ENCODE measurements around the gene MYRIP. TPM values are rescaled to one million over a fixed set of nuclear protein-coding genes. Genes with fewer than 3 reads are reported as not detected.
A peak's percentile ranks its signal among the peaks of the same experiment; 100 is the strongest.

The MYRIP gene
- total RNA-seq, 1 experiment from 2014 or later, result not detected

GRCh38 chr3:39806820-39807219, 2.6 kb upstream of the MYRIP start:
- H3K9ac ChIP-seq (ENCODE audit: low read length), result no peak overlapping the region
- H4K20me1 ChIP-seq (ENCODE audit: low read length), result no peaks in the 10 kb centered on the region
- peaks cover 52% of the 10 kb centered on the region for H3K27me3 ChIP-seq (ENCODE audit: low read length)
- intact Hi-C loops (cut with micrococcal nuclease), result no loop called here
- H3K27ac ChIP-seq (ENCODE audit: low read length), result no peak overlapping the region
- ChIA-PET POLR2A (ENCODE audit: unreplicated experiment) (no interaction called here), CTCF (no interaction called here)
- H3K9me3 ChIP-seq (ENCODE audit: low read length), result no peaks in the 10 kb centered on the region
- no peaks in the 10 kb centered on the region for H3K36me3 ChIP-seq (ENCODE audit: low read depth, low read length)
- BruUV-seq (replicated peaks), result no TSS peak
- no peaks in the 10 kb centered on the region for H3F3A ChIP-seq (ENCODE audit: low read length, unreplicated experiment)
- no peak overlapping the region for H2AFZ ChIP-seq (ENCODE audit: low read length)
- H3K79me2 ChIP-seq (ENCODE audit: low read length), result no peaks in the 10 kb centered on the region
- H3K9me2 ChIP-seq (replicated peaks; ENCODE audit: low read length), result no peaks in the 10 kb centered on the region
- ATAC-seq (no peak), DNase-seq (no peak)
- TF ChIP-seq EZH2 (IDR thresholded peaks at IDR 0.05; ENCODE audit: low read length, unreplicated experiment) (no peak), EZH2phosphoT487 (IDR thresholded peaks at IDR 0.05; ENCODE audit: borderline replicate concordance, low read length) (no peak), CTCF (conservative IDR thresholded peaks at IDR 0.05; ENCODE audit: low read depth, low read length) (no peak)
- H3K4me3 ChIP-seq (ENCODE audit: low read length), result no peak overlapping the region
- H3K4me1 ChIP-seq (ENCODE audit: insufficient read depth, low read length), result no peaks in the 10 kb centered on the region
- H3K4me2 ChIP-seq (ENCODE audit: low read length), result no peak overlapping the region

GRCh38 chr3:39808467-39809180, 785 bp upstream of the MYRIP start:
- H3K27me3 ChIP-seq (ENCODE audit: low read length), result peaks cover 54% of the 10 kb centered on the region
- H3K9me3 ChIP-seq (ENCODE audit: low read length), result no peaks in the 10 kb centered on the region
- no peak for DNase-seq
- no TSS peak for BruUV-seq (replicated peaks)
- intact Hi-C loops (cut with micrococcal nuclease), result no loop called here
- H3K36me3 ChIP-seq (ENCODE audit: low read depth, low read length), result no peaks in the 10 kb centered on the region
- no peaks in the 10 kb centered on the region for H3K79me2 ChIP-seq (ENCODE audit: low read length)
- H3K27ac ChIP-seq (ENCODE audit: low read length), result no peak overlapping the region
- ATAC-seq, result peak; percentile 29; the same call in 1 of the 2 replicates
- no peaks in the 10 kb centered on the region for H3F3A ChIP-seq (ENCODE audit: low read length, unreplicated experiment)
- H3K9ac ChIP-seq (ENCODE audit: low read length), result no peak overlapping the region
- H3K9me2 ChIP-seq (replicated peaks; ENCODE audit: low read length), result no peaks in the 10 kb centered on the region
- POLR2A ChIA-PET (ENCODE audit: unreplicated experiment), result no interaction called here
- 0 out of 2 replicates have a peak overlapping the region, but pooled peaks have one; percentile 11 for H3K4me3 ChIP-seq (ENCODE audit: low read length)
- no peak overlapping the region for H2AFZ ChIP-seq (ENCODE audit: low read length)
- H3K4me1 ChIP-seq (ENCODE audit: insufficient read depth, low read length), result no peaks in the 10 kb centered on the region
- no peaks in the 10 kb centered on the region for H4K20me1 ChIP-seq (ENCODE audit: low read length)
- peak overlapping the region; percentile 8; the same call in 1 of the 2 replicates for H3K4me2 ChIP-seq (ENCODE audit: low read length)
- TF ChIP-seq EZH2 (IDR thresholded peaks at IDR 0.05; ENCODE audit: low read length, unreplicated experiment), result peak; percentile 67
- TF ChIP-seq CTCF (conservative IDR thresholded peaks at IDR 0.05; ENCODE audit: low read depth, low read length), result no peak
- TF ChIP-seq EZH2phosphoT487 (IDR thresholded peaks at IDR 0.05; ENCODE audit: borderline replicate concordance, low read length), result peak; percentile 55; the same call in 1 of the 2 replicates
- CTCF ChIA-PET, result no interaction called here

- BruUV-seq (replicated peaks), result no TSS peak
- ChIA-PET CTCF (no interaction called here), POLR2A (ENCODE audit: unreplicated experiment) (no interaction called here)
- Histone ChIP-seq H3K4me2 (ENCODE audit: low read length) (0 out of 2 replicates have a peak overlapping the region, but pooled peaks have one; percentile 32), H3K36me3 (ENCODE audit: low read depth, low read length) (no peaks in the 10 kb centered on the region), H3K4me1 (ENCODE audit: insufficient read depth, low read length) (no peaks in the 10 kb centered on the region), H3K9ac (ENCODE audit: low read length) (no peak overlapping the region), H3K4me3 (ENCODE audit: low read length) (no peak overlapping the region), H3F3A (ENCODE audit: low read length, unreplicated experiment) (no peaks in the 10 kb centered on the region), H4K20me1 (ENCODE audit: low read length) (no peaks in the 10 kb centered on the region), H3K9me3 (ENCODE audit: low read length) (no peaks in the 10 kb centered on the region), H3K27ac (ENCODE audit: low read length) (no peak overlapping the region), H3K79me2 (ENCODE audit: low read length) (no peaks in the 10 kb centered on the region), H2AFZ (ENCODE audit: low read length) (no peak overlapping the region), H3K9me2 (replicated peaks; ENCODE audit: low read length) (no peaks in the 10 kb centered on the region), H3K27me3 (ENCODE audit: low read length) (peaks cover 54% of the 10 kb centered on the region)
- no peak for TF ChIP-seq EZH2phosphoT487 (IDR thresholded peaks at IDR 0.05; ENCODE audit: borderline replicate concordance, low read length)
- TF ChIP-seq EZH2 (IDR thresholded peaks at IDR 0.05; ENCODE audit: low read length, unreplicated experiment), result peak; percentile 76
- no peak for TF ChIP-seq CTCF (conservative IDR thresholded peaks at IDR 0.05; ENCODE audit: low read depth, low read length)
- DNase-seq (no peak), ATAC-seq (no peak)
- intact Hi-C loops (cut with micrococcal nuclease), result no loop called here
Observed at GRCh38 chr3:39809995-39810595, 686 bp downstream of the MYRIP start.
